HepG2 (cell line): ENCODE measurements around the gene ZNF804B. TPM values are rescaled to one million over a fixed set of nuclear protein-coding genes. Genes with fewer than 3 reads are reported as not detected.

Experiments used
- ATAC-seq: fragments of 200-7000 bp; cut with Tn5 transposase; 3 replicates; pipeline ENCODE4 v1.9.1; 2020; ENCODE audit warnings: mild to moderate bottlenecking, moderate library complexity
- BruUV-seq: library from RNA; stranded (reverse); fragments of 400-500 nt; replicated peaks from 2 replicates; lab custom pipeline; 2021; lab: Mats Ljungman, UMichigan
- CTCF ChIA-PET: fragments of 300-600 bp; formaldehyde crosslinking; extraction: SDS; loops from one replicate; lab custom pipeline; 2021; ENCODE audit warnings: low total read pairs, inconsistent platforms, low intra/inter-chr PET ratio; lab: Yijun Ruan, JAX
- POLR2A ChIA-PET: fragments of 350-600 bp; sonication (Branson Sonifier 250); formaldehyde crosslinking; loops from one replicate; lab custom pipeline; 2020; ENCODE audit warnings: antibody characterized with exemption, inconsistent platforms; lab: Yijun Ruan, JAX
- DNase-seq: peaks from one replicate; pipeline ENCODE4 v3.0.0-alpha.2; 2015; ENCODE audit warnings: low spot score
- FAIRE-seq: peaks from 3 replicates; lab custom pipeline; 2011; peaks lifted over from hg19 to GRCh38; lab: Jason Lieb, UNC
- H2AFZ ChIP-seq: one replicate; pipeline ENCODE4 v1.6.1; 2011; ENCODE audit warnings: low read length, inconsistent platforms
- H3K27ac ChIP-seq: fragments of 300-600 bp; 3 replicates; pipeline ENCODE4 v1.8.0; 2011; ENCODE audit warnings: mixed run types, mild to moderate bottlenecking, mixed read lengths, low read length, inconsistent platforms; ENCODE audit not compliant: insufficient read depth; ENCODE audit errors: extremely low read length
- H3K27me3 ChIP-seq, 2 experiments: fragments of 200-600 bp in 1 of 2; 2 replicates in 1 of 2; 3 replicates in 1 of 2; pipeline versions ENCODE4 v1.6.0 to v1.8.0; 2011; ENCODE audit warnings: low read length in 2 of 2, mild to moderate bottlenecking in 2 of 2, moderate library complexity in 2 of 2, inconsistent platforms in 1 of 2; ENCODE audit not compliant: insufficient read depth in 2 of 2, control insufficient read depth in 1 of 2
- H3K36me3 ChIP-seq, 2 experiments: fragments of 200-600 bp in 1 of 2; replicated peaks in 1 of 2; 2 replicates in 1 of 2; 3 replicates in 1 of 2; pipeline versions ENCODE4 v1.5.1 to v1.8.0; 2011; ENCODE audit warnings: low read length in 2 of 2, inconsistent platforms in 1 of 2; ENCODE audit not compliant: insufficient read depth in 2 of 2, control insufficient read depth in 1 of 2
- H3K4me1 ChIP-seq: 2 replicates; pipeline ENCODE4 v1.5.1; 2012; ENCODE audit warnings: low read length, inconsistent platforms; ENCODE audit not compliant: insufficient read depth
- H3K4me2 ChIP-seq: 2 replicates; pipeline ENCODE4 v1.6.0; 2011; ENCODE audit warnings: low read depth, low read length, inconsistent platforms
- H3K4me3 ChIP-seq, 3 experiments: fragments of 200-600 bp in 1 of 3; sonication (generic), shearing (Covaris generic) in 1 of 3; replicated peaks in 1 of 3; 2 replicates each; pipeline ENCODE4 v1.5.1; 2011 to 2016; ENCODE audit warnings: low read length in 3 of 3, inconsistent platforms in 2 of 3, low read depth in 2 of 3, mild to moderate bottlenecking in 2 of 3, control low read depth in 1 of 3, mixed read lengths in 1 of 3; ENCODE audit not compliant: insufficient read depth in 1 of 3
- H3K79me2 ChIP-seq: one replicate; pipeline ENCODE4 v1.6.1; 2011; ENCODE audit warnings: low read length, inconsistent platforms; ENCODE audit not compliant: insufficient read depth
- H3K9ac ChIP-seq: 2 replicates; pipeline ENCODE4 v1.6.0; 2011; ENCODE audit warnings: mild to moderate bottlenecking, low read depth, low read length, inconsistent platforms; ENCODE audit not compliant: insufficient read depth
- H3K9me3 ChIP-seq: 2 replicates; pipeline ENCODE4 v1.5.1; 2012; ENCODE audit warnings: mild to moderate bottlenecking, low read length
- H4K20me1 ChIP-seq: 2 replicates; pipeline ENCODE4 v1.6.0; 2011; ENCODE audit warnings: inconsistent platforms, mild to moderate bottlenecking, low read length, moderate library complexity; ENCODE audit not compliant: insufficient read depth
- BCLAF1 ChIP-seq: fragments of 450-650 bp; IDR thresholded peaks from 2 replicates; pipeline ENCODE4 v1.6.1; 2017; ENCODE audit warnings: mild to moderate bottlenecking
- CENPX ChIP-seq: sonication (generic); formaldehyde crosslinking; IDR thresholded peaks from 2 replicates; pipeline ENCODE4 v1.9.0; 2021; ENCODE audit warnings: mild to moderate bottlenecking, missing genetic modification reagents, moderate library complexity
- FIP1L1 ChIP-seq: fragments of 200-400 bp; formaldehyde crosslinking; IDR thresholded peaks from 2 replicates; pipeline ENCODE4 v1.6.1; 2018; ENCODE audit warnings: low read depth, mild to moderate bottlenecking, low read length, moderate library complexity, borderline replicate concordance; ENCODE audit not compliant: insufficient read depth
- HMG20A ChIP-seq: IDR thresholded peaks from 2 replicates; pipeline ENCODE4 v1.6.1; 2016; ENCODE audit warnings: borderline replicate concordance
- HNRNPH1 ChIP-seq: fragments of 200-400 bp; formaldehyde crosslinking; optimal IDR thresholded peaks from 2 replicates; pipeline ENCODE3; 2017; ENCODE audit warnings: mild to moderate bottlenecking, low read depth, low read length
- JUNB ChIP-seq: sonication (generic); formaldehyde crosslinking; IDR thresholded peaks from 2 replicates; pipeline ENCODE4 v1.8.0; 2022; ENCODE audit warnings: missing genetic modification reagents, mild to moderate bottlenecking, borderline replicate concordance
- KAT8 ChIP-seq: IDR thresholded peaks from 2 replicates; pipeline ENCODE4 v1.6.1; 2016; ENCODE audit warnings: missing genetic modification reagents, missing compliant biosample characterization
- NFE2L2 ChIP-seq: fragments of 150-350 bp; IDR thresholded peaks from 2 replicates; pipeline ENCODE4 v1.6.1; 2014; ENCODE audit warnings: low read length
- SMC3 ChIP-seq: IDR thresholded peaks from 2 replicates; pipeline ENCODE4 v1.6.1; 2011; ENCODE audit warnings: low read length, improper control_type of control experiment
- SUZ12 ChIP-seq: fragments of 150-350 bp; IDR thresholded peaks from 2 replicates; pipeline ENCODE4 v1.6.1; 2014; ENCODE audit warnings: low read depth, low read length
- TP53 ChIP-seq: sonication (generic); formaldehyde crosslinking; conservative IDR thresholded peaks from 2 replicates; pipeline ENCODE4 v1.4.0; 2020; ENCODE audit warnings: missing genetic modification reagents
- ZFP62 ChIP-seq: sonication (generic); formaldehyde crosslinking; IDR thresholded peaks from 2 replicates; pipeline ENCODE4 v1.4.0; 2020; ENCODE audit warnings: missing genetic modification reagents
- ZNF367 ChIP-seq: sonication (generic); formaldehyde crosslinking; IDR thresholded peaks from 2 replicates; pipeline ENCODE4 v1.4.0; 2020; ENCODE audit warnings: missing genetic modification reagents, borderline replicate concordance
- ZNF556 ChIP-seq: sonication (generic); formaldehyde crosslinking; IDR thresholded peaks from 2 replicates; pipeline ENCODE4 v1.4.0; 2020; ENCODE audit warnings: mild to moderate bottlenecking, missing genetic modification reagents, borderline replicate concordance
- ZNF574 ChIP-seq: sonication (generic); formaldehyde crosslinking; IDR thresholded peaks from 2 replicates; pipeline ENCODE4 v1.4.0; 2020; ENCODE audit warnings: missing genetic modification reagents
- ZNF816 ChIP-seq: sonication (generic); formaldehyde crosslinking; IDR thresholded peaks from 2 replicates; pipeline ENCODE4 v1.8.0; 2022; ENCODE audit warnings: missing genetic modification reagents, mild to moderate bottlenecking, borderline replicate concordance
- ZSCAN25 ChIP-seq: sonication (generic); formaldehyde crosslinking; IDR thresholded peaks from 2 replicates; pipeline ENCODE4 v1.8.0; 2022; ENCODE audit warnings: mild to moderate bottlenecking, missing genetic modification reagents
- WGBS: methylation state at CpG from one replicate; pipeline ENCODE4 v1.1.6; 2017; ENCODE audit warnings: low lambda C conversion rate; 5-methylcytosine and 5-hydroxymethylcytosine counted together
- in situ Hi-C: cut with HindIII; loops from 2 replicates; pipeline ENCODE4 v1.10.0; 2017; ENCODE audit warnings: low pct_unique_long_range_greater_than_20kb; ENCODE audit not compliant: extremely low pct_ligation_motif_present
- intact Hi-C: fragments of 100-400 bp; cut with micrococcal nuclease; formaldehyde crosslinking; loops from one replicate; pipeline ENCODE4 v1.10.0; 2022; ENCODE audit not compliant: unreplicated experiment
- polyA plus RNA-seq, 8 experiments: library from polyadenylated mRNA; depleted of rRNA in 3 of 8; stranded (reverse) in 7 of 8; unstranded in 1 of 8; fragments of >200 nt; fragmentation: Illumina TruSeq in 4 of 8; extraction: Trizol in 4 of 8; gene quantifications; 2 replicates each; pipeline versions ENCODE4 v1.2.1 to v1.2.3, GENCODE V29; 2011 to 2016; ENCODE audit warnings: low read depth in 4 of 8, missing spikeins in 1 of 8, mixed read lengths in 1 of 8; ENCODE audit not compliant: insufficient read depth in 1 of 8
- total RNA-seq, 5 experiments: library from RNA; depleted of rRNA; stranded (reverse); fragments of >200 nt; fragmentation: Illumina TruSeq; extraction: Trizol; gene quantifications; 2 replicates each; pipeline ENCODE4 v1.2.3, GENCODE V29; 2016; ENCODE audit warnings: low read depth in 1 of 5
- TF ChIP-seq, protein P1 (sequence below): sonication (generic); formaldehyde crosslinking; IDR thresholded peaks from 2 replicates; pipeline ENCODE4 v1.4.0; 2020; ENCODE audit warnings: mild to moderate bottlenecking, missing genetic modification reagents

Gene ZNF804B
- total and polyA plus RNA-seq, 2 of the 13 experiments (the other 11 are each of a cell fraction or from before 2014, with no cell fraction given): not detected

DNA sequence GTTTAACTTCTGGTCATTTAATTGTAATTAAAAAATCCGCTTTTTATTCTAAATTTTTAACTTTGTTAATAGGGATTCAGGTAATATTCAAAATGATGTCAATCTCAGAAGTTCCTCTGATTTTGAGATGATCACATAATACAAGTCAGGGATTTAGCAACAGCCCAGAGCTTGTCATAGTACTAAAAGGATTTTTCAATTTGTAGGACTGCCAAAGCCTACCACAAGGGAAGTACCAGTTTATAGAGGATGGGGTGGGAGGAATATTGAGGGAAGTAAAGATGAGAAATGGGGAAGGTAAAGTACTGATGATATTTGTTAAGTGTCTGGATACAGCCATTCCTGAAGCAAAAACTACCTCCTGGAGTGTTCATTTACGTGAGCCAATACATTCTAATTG, 314.3 kb downstream of the ZNF804B start (continued):
- TF ChIP-seq ZFP62 (CRISPR knock-in tag) (no peak), HMG20A (CRISPR knock-in tag) (no peak), ZNF367 (no peak)

- no peaks in the 10 kb centered on the region for H3K36me3 ChIP-seq
- no peak overlapping the region for H3K9ac ChIP-seq
- peaks cover 13% of the 10 kb centered on the region; the same call in 1 of the 2 replicates for H3K9me3 ChIP-seq
- intact Hi-C loops (no loop called here), in situ Hi-C loops (no loop called here)
- no peak overlapping the region for H3K4me2 ChIP-seq
- FAIRE-seq: no peak
- no peak overlapping the region for H3K4me3 ChIP-seq
- DNase-seq: no peak
- H3K27me3 ChIP-seq: no peaks in the 10 kb centered on the region
- no peaks in the 10 kb centered on the region for H3K4me1 ChIP-seq
- BruUV-seq: no TSS peak
- no peak overlapping the region for H3K27ac ChIP-seq
- POLR2A ChIA-PET: no interaction called here
- H3K79me2 ChIP-seq: no peaks in the 10 kb centered on the region
- ATAC-seq: no peak
- 0% methylated on average over 3 of the region's 3 CpGs for WGBS
- CTCF ChIA-PET: no interaction called here
- H4K20me1 ChIP-seq: no peaks in the 10 kb centered on the region
- H2AFZ ChIP-seq: no peak overlapping the region
- no peak for TF ChIP-seq ZNF816 (CRISPR knock-in tag)
- TF ChIP-seq JUNB (CRISPR knock-in tag): no peak
- TF ChIP-seq KAT8 (CRISPR knock-in tag): no peak
- TF ChIP-seq SUZ12: no peak
- TF ChIP-seq HNRNPH1: no peak
- TF ChIP-seq SMC3: no peak
- no peak for TF ChIP-seq NFE2L2
- TF ChIP-seq ZSCAN25 (CRISPR knock-in tag): no peak
- no peak for TF ChIP-seq CENPX (CRISPR knock-in tag)
- no peak for TF ChIP-seq TP53 (CRISPR knock-in tag)
- no peak for TF ChIP-seq ZNF574 (CRISPR knock-in tag)
- TF ChIP-seq BCLAF1: no peak
- TF ChIP-seq, protein P1, sequence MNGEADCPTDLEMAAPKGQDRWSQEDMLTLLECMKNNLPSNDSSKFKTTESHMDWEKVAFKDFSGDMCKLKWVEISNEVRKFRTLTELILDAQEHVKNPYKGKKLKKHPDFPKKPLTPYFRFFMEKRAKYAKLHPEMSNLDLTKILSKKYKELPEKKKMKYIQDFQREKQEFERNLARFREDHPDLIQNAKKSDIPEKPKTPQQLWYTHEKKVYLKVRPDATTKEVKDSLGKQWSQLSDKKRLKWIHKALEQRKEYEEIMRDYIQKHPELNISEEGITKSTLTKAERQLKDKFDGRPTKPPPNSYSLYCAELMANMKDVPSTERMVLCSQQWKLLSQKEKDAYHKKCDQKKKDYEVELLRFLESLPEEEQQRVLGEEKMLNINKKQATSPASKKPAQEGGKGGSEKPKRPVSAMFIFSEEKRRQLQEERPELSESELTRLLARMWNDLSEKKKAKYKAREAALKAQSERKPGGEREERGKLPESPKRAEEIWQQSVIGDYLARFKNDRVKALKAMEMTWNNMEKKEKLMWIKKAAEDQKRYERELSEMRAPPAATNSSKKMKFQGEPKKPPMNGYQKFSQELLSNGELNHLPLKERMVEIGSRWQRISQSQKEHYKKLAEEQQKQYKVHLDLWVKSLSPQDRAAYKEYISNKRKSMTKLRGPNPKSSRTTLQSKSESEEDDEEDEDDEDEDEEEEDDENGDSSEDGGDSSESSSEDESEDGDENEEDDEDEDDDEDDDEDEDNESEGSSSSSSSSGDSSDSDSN (CRISPR knock-in tag): no peak
- TF ChIP-seq FIP1L1: no peak
- TF ChIP-seq ZNF556 (CRISPR knock-in tag): no peak
These were observed 318.5 kb downstream of the ZNF804B start for GRCh38 chr7:89077992-89078391.
